Panc1 (cell line): ENCODE measurements around the gene RBMS3. TPM values are rescaled to one million over a fixed set of nuclear protein-coding genes. Genes with fewer than 3 reads are reported as not detected.

Experiments used
- ATAC-seq: fragments of 200-7000 bp; cut with Tn5 transposase; 2 replicates; pipeline ENCODE4 v1.9.1; 2020; ENCODE audit warnings: mild to moderate bottlenecking, moderate library complexity
- BruUV-seq: library from RNA; stranded (reverse); fragments of 400-500 nt; replicated peaks from 2 replicates; lab custom pipeline; 2021; lab: Mats Ljungman, UMichigan
- CTCF ChIA-PET: fragments of 300-600 bp; sonication (Branson Sonifier 250); formaldehyde crosslinking; loops from one replicate; lab custom pipeline; 2022; ENCODE audit warnings: antibody characterized with exemption; lab: Charles Lee
- POLR2A ChIA-PET: fragments of 300-600 bp; sonication (Branson Sonifier 250); formaldehyde crosslinking; loops from one replicate; lab custom pipeline; 2022; ENCODE audit warnings: antibody characterized with exemption; lab: Charles Lee
- DNase-seq: peaks from one replicate; pipeline ENCODE4 v3.0.0-alpha.2; 2010; ENCODE audit warnings: low read depth, low spot score
- H3K27ac ChIP-seq: 2 replicates; pipeline ENCODE4 v1.5.1; 2011; ENCODE audit warnings: mild to moderate bottlenecking, low read length, inconsistent platforms
- H3K27me3 ChIP-seq: fragments of 200-500 bp; sonication (Bioruptor generic); 2 replicates; pipeline ENCODE4 v1.6.0; 2014; ENCODE audit warnings: low read length, inconsistent platforms; ENCODE audit not compliant: control insufficient read depth, insufficient read depth
- H3K36me3 ChIP-seq: fragments of 200-500 bp; sonication (Bioruptor generic); 2 replicates; pipeline ENCODE4 v1.5.1; 2014; ENCODE audit warnings: inconsistent platforms, mild to moderate bottlenecking, low read length, moderate library complexity; ENCODE audit not compliant: control insufficient read depth, insufficient read depth
- H3K4me1 ChIP-seq: 2 replicates; pipeline ENCODE4 v1.5.1; 2011; ENCODE audit warnings: inconsistent platforms, mild to moderate bottlenecking, low read length, moderate library complexity; ENCODE audit not compliant: control insufficient read depth, insufficient read depth
- H3K4me3 ChIP-seq, 2 experiments: 2 replicates each; pipeline ENCODE4 v1.5.1; 2011 to 2012; ENCODE audit warnings: low read depth in 2 of 2, low read length in 2 of 2, mild to moderate bottlenecking in 2 of 2, inconsistent platforms in 1 of 2, moderate library complexity in 1 of 2
- H3K9me3 ChIP-seq: fragments of 200-500 bp; sonication (Bioruptor generic); 2 replicates; pipeline ENCODE4 v1.5.1; 2014; ENCODE audit warnings: low read depth, mild to moderate bottlenecking, inconsistent platforms, low read length, moderate library complexity; ENCODE audit not compliant: control insufficient read depth, insufficient read depth
- CTCF ChIP-seq: fragments of 450-650 bp; IDR thresholded peaks from 2 replicates; pipeline ENCODE4 v1.5.1; 2017; ENCODE audit warnings: mild to moderate bottlenecking
- POLR2AphosphoS5 ChIP-seq: IDR thresholded peaks from 2 replicates; pipeline ENCODE4 v1.6.1; 2012; ENCODE audit warnings: mild to moderate bottlenecking, low read depth, low read length, moderate library complexity
- REST ChIP-seq, 2 experiments: IDR thresholded peaks; 2 replicates each; pipeline ENCODE4 v1.6.1; 2011 to 2012; ENCODE audit warnings: low read depth in 2 of 2, control low read depth in 1 of 2, low read length in 1 of 2, mild to moderate bottlenecking in 1 of 2, moderate library complexity in 1 of 2; ENCODE audit not compliant: insufficient read depth in 1 of 2
- SIN3A ChIP-seq: IDR thresholded peaks from 2 replicates; pipeline ENCODE4 v1.6.1; 2012; ENCODE audit warnings: low read depth, mild to moderate bottlenecking, low read length, moderate library complexity, borderline replicate concordance; ENCODE audit not compliant: insufficient read depth
- TCF7L2 ChIP-seq: IDR thresholded peaks from 2 replicates; pipeline ENCODE4 v1.6.1; 2011; ENCODE audit warnings: mild to moderate bottlenecking, low read depth, low read length, inconsistent platforms
- in situ Hi-C: cut with HindIII; loops from 2 replicates; pipeline ENCODE4 v1.10.0; 2016; ENCODE audit warnings: low sequenced_read_pairs, low pct_unique_long_range_greater_than_20kb
- intact Hi-C: fragments of 100-400 bp; cut with micrococcal nuclease; formaldehyde crosslinking; loops from one replicate; pipeline ENCODE4 v1.10.0; 2022; ENCODE audit not compliant: unreplicated experiment
- total RNA-seq: library from RNA; stranded (reverse); gene quantifications from one replicate; pipeline ENCODE4 v1.2.1, GENCODE V29; 2021; ENCODE audit not compliant: unreplicated experiment

RBMS3 gene
- total RNA-seq, 1 experiment from 2014 or later = 1.1 TPM

DNA sequence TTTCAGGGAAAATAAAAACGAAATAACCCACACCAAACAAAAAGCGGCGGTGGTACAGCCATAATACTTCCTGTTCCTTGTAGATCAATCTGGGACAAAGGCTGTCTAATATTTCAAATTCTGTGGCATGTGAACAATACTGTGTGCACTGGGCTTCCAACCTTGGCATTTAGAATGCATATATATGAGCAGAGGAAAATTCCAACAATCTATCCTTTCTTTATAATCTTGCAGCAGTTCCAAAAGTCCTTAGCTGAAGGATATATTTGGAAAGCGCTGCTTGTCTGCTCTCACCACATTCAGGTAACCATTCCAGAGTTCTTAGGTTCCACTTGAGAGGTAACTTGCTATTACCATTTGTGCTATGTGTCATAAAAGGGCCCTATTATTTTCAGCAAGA is 231.8 kb downstream of the RBMS3 start:
- H3K4me3 ChIP-seq = no peak overlapping the region
- no TSS peak for BruUV-seq
- CTCF ChIA-PET = no interaction called here

GRCh38 chr3:29513236-29513635 is 232.4 kb downstream of the RBMS3 start:
- in situ Hi-C loops = no loop called here
- DNase-seq (no peak), ATAC-seq (no peak)
- no peaks in the 10 kb centered on the region for H3K9me3 ChIP-seq
- TF ChIP-seq TCF7L2 = no peak
- no peak for TF ChIP-seq REST (IDR thresholded peaks at IDR 0.05; ENCODE audit: insufficient read depth in 1 of 2, low read depth in 2 of 2, low read length in 1 of 2)
- no peak for TF ChIP-seq POLR2AphosphoS5
- no peak for TF ChIP-seq CTCF
- TF ChIP-seq SIN3A = no peak
- no peaks in the 10 kb centered on the region for H3K36me3 ChIP-seq
- H3K27ac ChIP-seq = no peak overlapping the region
- POLR2A ChIA-PET = no interaction called here
- CTCF ChIA-PET = no interaction called here
- no peaks in the 10 kb centered on the region for H3K27me3 ChIP-seq
- BruUV-seq = no TSS peak
- no peak overlapping the region for H3K4me3 ChIP-seq
- intact Hi-C loops = no loop called here
- no peaks in the 10 kb centered on the region for H3K4me1 ChIP-seq

More for the DNA sequence above, 231.8 kb downstream of the RBMS3 start:
- H3K27ac ChIP-seq = no peak overlapping the region
- no peaks in the 10 kb centered on the region for H3K9me3 ChIP-seq
- H3K4me1 ChIP-seq = no peaks in the 10 kb centered on the region
- in situ Hi-C loops = no loop called here
- no peak for TF ChIP-seq SIN3A
- TF ChIP-seq REST (IDR thresholded peaks at IDR 0.05; ENCODE audit: insufficient read depth in 1 of 2, low read depth in 2 of 2, low read length in 1 of 2) = no peak
- no peak for TF ChIP-seq CTCF
- no peak for TF ChIP-seq TCF7L2
- no peak for TF ChIP-seq POLR2AphosphoS5
- no peaks in the 10 kb centered on the region for H3K27me3 ChIP-seq
- ATAC-seq (no peak), DNase-seq (no peak)
- intact Hi-C loops = no loop called here
- POLR2A ChIA-PET = no interaction called here
- H3K36me3 ChIP-seq = no peaks in the 10 kb centered on the region
